Mesenchymal stem cell (in vitro differentiated cells and primary cell): Measurements from ENCODE around the gene ANKRD6.

Experiments
- DNase-seq: peaks from one replicate; pipeline ENCODE4 v3.0.0-alpha.2; 2013
- H2AFZ ChIP-seq: one replicate; pipeline ENCODE4 v1.6.1; 2013; ENCODE audit warnings: low read depth, mild to moderate bottlenecking, control low read depth, inconsistent platforms, low read length, moderate library complexity
- H2AK5ac ChIP-seq: 2 replicates; pipeline ENCODE4 v1.6.1; 2013; ENCODE audit warnings: low read length, moderate library complexity, mild to moderate bottlenecking, inconsistent platforms; ENCODE audit not compliant: severe bottlenecking
- H2BK120ac ChIP-seq: one replicate; pipeline ENCODE4 v1.6.1; 2013; ENCODE audit warnings: low read depth, mild to moderate bottlenecking, inconsistent platforms, low read length, moderate library complexity
- H2BK12ac ChIP-seq, 2 experiments: one replicate each; pipeline ENCODE4 v1.6.1; 2013; ENCODE audit warnings: inconsistent platforms in 2 of 2, low read length in 2 of 2, mild to moderate bottlenecking in 2 of 2, moderate library complexity in 2 of 2, control low read depth in 1 of 2
- H2BK15ac ChIP-seq: one replicate; pipeline ENCODE4 v1.6.1; 2013; ENCODE audit warnings: mild to moderate bottlenecking, low read depth, inconsistent platforms; ENCODE audit not compliant: poor library complexity, severe bottlenecking
- H2BK5ac ChIP-seq: 2 replicates; pipeline ENCODE4 v1.6.1; 2013; ENCODE audit warnings: low read depth, mild to moderate bottlenecking, low read length, control low read depth, inconsistent platforms; ENCODE audit not compliant: poor library complexity, severe bottlenecking
- H3K14ac ChIP-seq, 2 experiments: one replicate each; pipeline ENCODE4 v1.6.1; 2013; ENCODE audit warnings: inconsistent platforms in 2 of 2, low read length in 2 of 2, control low read depth in 1 of 2, mild to moderate bottlenecking in 1 of 2, moderate library complexity in 1 of 2
- H3K18ac ChIP-seq, 2 experiments: one replicate each; pipeline ENCODE4 v1.6.1; 2013; ENCODE audit warnings: inconsistent platforms in 2 of 2, low read length in 2 of 2, control low read depth in 1 of 2, low read depth in 1 of 2, mild to moderate bottlenecking in 1 of 2
- H3K23ac ChIP-seq, 2 experiments: one replicate each; pipeline ENCODE4 v1.6.1; 2013; ENCODE audit warnings: inconsistent platforms in 2 of 2, low read length in 2 of 2, mild to moderate bottlenecking in 2 of 2, moderate library complexity in 2 of 2, control low read depth in 1 of 2
- H3K27ac ChIP-seq: 2 replicates; pipeline ENCODE4 v1.5.1; 2013; ENCODE audit warnings: mild to moderate bottlenecking, moderate library complexity, low read length, control low read depth, inconsistent platforms; ENCODE audit not compliant: poor library complexity, severe bottlenecking
- H3K27me3 ChIP-seq, 2 experiments: 2 replicates each; pipeline versions ENCODE4 v1.6.1 to v1.7.0; 2013; ENCODE audit warnings: low read length in 2 of 2, mild to moderate bottlenecking in 2 of 2, moderate library complexity in 2 of 2, control low read depth in 1 of 2, inconsistent platforms in 1 of 2; ENCODE audit not compliant: control insufficient read depth in 1 of 2, insufficient read depth in 1 of 2
- H3K36me3 ChIP-seq, 2 experiments: 2 replicates each; pipeline versions ENCODE4 v1.6.1 to v1.7.0; 2013; ENCODE audit warnings: low read length in 2 of 2, control low read depth in 1 of 2, inconsistent platforms in 1 of 2, low read depth in 1 of 2, mild to moderate bottlenecking in 1 of 2; ENCODE audit not compliant: insufficient read depth in 2 of 2, control insufficient read depth in 1 of 2
- H3K4ac ChIP-seq, 2 experiments: one replicate each; pipeline ENCODE4 v1.6.1; 2013; ENCODE audit warnings: inconsistent platforms in 2 of 2, low read length in 2 of 2, mild to moderate bottlenecking in 2 of 2, moderate library complexity in 2 of 2, control low read depth in 1 of 2, low read depth in 1 of 2
- H3K4me1 ChIP-seq: 2 replicates; pipeline ENCODE4 v1.6.1; 2013; ENCODE audit warnings: low read depth, low read length, control low read depth; ENCODE audit not compliant: control insufficient read depth, insufficient read depth
- H3K4me2 ChIP-seq: 2 replicates; pipeline ENCODE4 v1.6.1; 2013; ENCODE audit warnings: low read length, mild to moderate bottlenecking, inconsistent platforms; ENCODE audit not compliant: poor library complexity, severe bottlenecking
- H3K4me3 ChIP-seq, 2 experiments: 2 replicates each; pipeline versions ENCODE4 v1.5.1 to v1.7.0; 2013; ENCODE audit warnings: low read length in 2 of 2, mild to moderate bottlenecking in 2 of 2, control low read depth in 1 of 2, low read depth in 1 of 2; ENCODE audit not compliant: insufficient read depth in 1 of 2
- H3K79me1 ChIP-seq: replicated peaks from 2 replicates; pipeline ENCODE4 v1.6.1; 2013; ENCODE audit warnings: mild to moderate bottlenecking, control low read depth, low read length, inconsistent platforms; ENCODE audit not compliant: poor library complexity, severe bottlenecking
- H3K9ac ChIP-seq: 2 replicates; pipeline ENCODE4 v1.7.0; 2013; ENCODE audit warnings: mild to moderate bottlenecking, low read length, moderate library complexity
- H3K9me3 ChIP-seq: 2 replicates; pipeline ENCODE4 v1.7.0; 2013; ENCODE audit warnings: mild to moderate bottlenecking, low read length; ENCODE audit not compliant: control insufficient read depth
- H4K8ac ChIP-seq: one replicate; pipeline ENCODE4 v1.6.1; 2013; ENCODE audit warnings: inconsistent platforms, mild to moderate bottlenecking, low read length, moderate library complexity
- H4K91ac ChIP-seq: one replicate; pipeline ENCODE4 v1.6.1; 2013; ENCODE audit warnings: mild to moderate bottlenecking, low read length, inconsistent platforms
- WGBS: methylation state at CpG from one replicate; pipeline ENCODE4 v1.1.7; 2013; ENCODE audit warnings: mixed read lengths; 5-methylcytosine and 5-hydroxymethylcytosine counted together

Gene ANKRD6

GRCh38 chr6:89616531-89616930, 183.6 kb downstream of the ANKRD6 start:
- Histone ChIP-seq H2BK15ac (no peak overlapping the region), H3K23ac (no peak overlapping the region), H3K4me2 (no peak overlapping the region), H2AK5ac (no peak overlapping the region), H3K4me3 (no peak overlapping the region), H3K79me1 (no peaks in the 10 kb centered on the region), H2BK5ac (no peak overlapping the region), H2AFZ (no peak overlapping the region), H3K9me3 (no peaks in the 10 kb centered on the region), H3K9ac (no peak overlapping the region), H3K4ac (no peak overlapping the region), H4K8ac (no peak overlapping the region), H4K91ac (no peak overlapping the region), H3K4me1 (peaks cover 2% of the 10 kb centered on the region), H2BK120ac (no peak overlapping the region), H3K18ac (no peak overlapping the region), H3K36me3 (no peaks in the 10 kb centered on the region), H3K14ac (no peak overlapping the region), H3K27ac (no peak overlapping the region), H3K27me3 (no peaks in the 10 kb centered on the region), H2BK12ac (no peak overlapping the region)
- no peak for DNase-seq
- WGBS = 97% methylated on average over 5 of the region's 5 CpGs

GRCh38 chr6:89618026-89618425, 185.1 kb downstream of the ANKRD6 start:
- H3K4me3 ChIP-seq = no peak overlapping the region
- H2BK12ac ChIP-seq = no peak overlapping the region
- H2BK120ac ChIP-seq = no peak overlapping the region
- no peaks in the 10 kb centered on the region for H3K9me3 ChIP-seq
- no peak overlapping the region for H2BK15ac ChIP-seq
- H3K36me3 ChIP-seq = no peaks in the 10 kb centered on the region
- H3K4me1 ChIP-seq = no peaks in the 10 kb centered on the region
- no peak overlapping the region for H3K4me2 ChIP-seq
- no peak overlapping the region for H2AFZ ChIP-seq
- H3K23ac ChIP-seq = no peak overlapping the region
- WGBS = 94% methylated on average over 6 of the region's 6 CpGs
- H3K9ac ChIP-seq = no peak overlapping the region
- no peak overlapping the region for H4K8ac ChIP-seq
- no peaks in the 10 kb centered on the region for H3K79me1 ChIP-seq
- no peaks in the 10 kb centered on the region for H3K27me3 ChIP-seq
- no peak overlapping the region for H3K14ac ChIP-seq
- no peak overlapping the region for H3K4ac ChIP-seq
- H2AK5ac ChIP-seq = no peak overlapping the region
- DNase-seq = no peak
- no peak overlapping the region for H4K91ac ChIP-seq
- no peak overlapping the region for H2BK5ac ChIP-seq
- H3K27ac ChIP-seq = no peak overlapping the region
- no peak overlapping the region for H3K18ac ChIP-seq

DNA sequence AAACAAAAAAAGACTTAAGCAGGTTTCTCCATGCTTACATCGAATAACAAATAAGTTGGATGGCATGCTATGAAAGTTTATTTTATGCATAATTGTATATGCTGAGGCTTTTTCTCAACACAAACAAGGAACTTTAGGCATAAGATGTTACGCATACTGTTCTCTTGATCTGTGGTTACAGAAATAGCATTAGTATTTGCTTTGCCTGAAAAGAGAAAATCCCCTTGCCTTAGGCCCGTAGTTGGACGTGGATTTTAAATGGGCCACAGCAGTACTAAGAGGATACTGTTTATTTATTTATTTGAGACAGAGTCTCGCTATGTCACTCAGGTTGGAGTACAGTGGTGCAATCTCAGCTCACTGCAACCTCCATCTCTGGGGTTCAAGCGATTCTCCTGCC, 186.6 kb downstream of the ANKRD6 start:
- Histone ChIP-seq H4K8ac (no peak overlapping the region), H3K4me3 (no peak overlapping the region), H3K9ac (no peak overlapping the region), H3K36me3 (no peaks in the 10 kb centered on the region), H2BK15ac (no peak overlapping the region), H2BK5ac (no peak overlapping the region), H3K23ac (no peak overlapping the region), H3K4ac (no peak overlapping the region), H3K4me1 (no peaks in the 10 kb centered on the region), H3K9me3 (no peaks in the 10 kb centered on the region), H3K27me3 (no peaks in the 10 kb centered on the region), H2BK12ac (no peak overlapping the region), H3K27ac (no peak overlapping the region), H3K79me1 (no peaks in the 10 kb centered on the region), H2AK5ac (no peak overlapping the region), H3K14ac (no peak overlapping the region), H4K91ac (no peak overlapping the region), H3K18ac (no peak overlapping the region), H3K4me2 (no peak overlapping the region), H2AFZ (no peak overlapping the region), H2BK120ac (no peak overlapping the region)
- WGBS = 92% methylated on average over 6 of the region's 6 CpGs
- DNase-seq = no peak

DNA sequence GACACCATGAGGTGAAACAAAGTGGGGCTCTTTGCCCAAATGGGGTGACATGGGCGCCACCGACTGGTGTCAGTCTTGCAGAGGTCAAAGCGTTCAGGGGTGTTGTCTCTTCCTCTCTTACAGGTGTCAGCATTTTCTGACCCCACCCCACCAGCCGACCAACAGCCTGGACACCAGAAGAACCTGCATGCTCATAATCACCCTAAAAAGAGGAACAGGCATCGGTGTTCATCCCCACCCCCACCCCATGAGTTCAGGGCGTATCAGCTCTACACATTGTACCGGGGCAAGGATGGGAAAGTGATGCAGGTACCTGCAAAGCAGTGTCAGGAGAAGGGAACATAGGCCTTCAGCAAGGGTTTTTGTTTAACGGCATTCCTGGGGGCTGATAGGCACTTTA, 190.8 kb downstream of the ANKRD6 start:
- Histone ChIP-seq H3K36me3 (peaks cover 0 to 9% of the 10 kb centered on the region in 2 experiments), H3K79me1 (no peaks in the 10 kb centered on the region), H3K27ac (no peak overlapping the region), H2BK5ac (no peak overlapping the region), H3K4me1 (no peaks in the 10 kb centered on the region), H3K18ac (no peak overlapping the region), H4K8ac (no peak overlapping the region), H2BK15ac (no peak overlapping the region), H3K4me2 (no peak overlapping the region), H4K91ac (no peak overlapping the region), H3K27me3 (no peaks in the 10 kb centered on the region), H3K14ac (no peak overlapping the region), H3K9me3 (no peaks in the 10 kb centered on the region), H3K23ac (no peak overlapping the region), H3K4me3 (no peak overlapping the region), H3K9ac (no peak overlapping the region), H3K4ac (no peak overlapping the region), H2BK120ac (no peak overlapping the region), H2BK12ac (no peak overlapping the region), H2AFZ (no peak overlapping the region), H2AK5ac (no peak overlapping the region)
- WGBS = 87% methylated on average over 7 of the region's 8 CpGs
- DNase-seq = no peak
